ENCODE results near the gene SEC62. TPM values are rescaled to one million over a fixed set of nuclear protein-coding genes. Genes with fewer than 3 reads are reported as not detected.

The SEC62 gene, protein sequence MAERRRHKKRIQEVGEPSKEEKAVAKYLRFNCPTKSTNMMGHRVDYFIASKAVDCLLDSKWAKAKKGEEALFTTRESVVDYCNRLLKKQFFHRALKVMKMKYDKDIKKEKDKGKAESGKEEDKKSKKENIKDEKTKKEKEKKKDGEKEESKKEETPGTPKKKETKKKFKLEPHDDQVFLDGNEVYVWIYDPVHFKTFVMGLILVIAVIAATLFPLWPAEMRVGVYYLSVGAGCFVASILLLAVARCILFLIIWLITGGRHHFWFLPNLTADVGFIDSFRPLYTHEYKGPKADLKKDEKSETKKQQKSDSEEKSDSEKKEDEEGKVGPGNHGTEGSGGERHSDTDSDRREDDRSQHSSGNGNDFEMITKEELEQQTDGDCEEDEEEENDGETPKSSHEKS
- total RNA-seq = 67.4 and 68.9 TPM in 2 replicates

DNA sequence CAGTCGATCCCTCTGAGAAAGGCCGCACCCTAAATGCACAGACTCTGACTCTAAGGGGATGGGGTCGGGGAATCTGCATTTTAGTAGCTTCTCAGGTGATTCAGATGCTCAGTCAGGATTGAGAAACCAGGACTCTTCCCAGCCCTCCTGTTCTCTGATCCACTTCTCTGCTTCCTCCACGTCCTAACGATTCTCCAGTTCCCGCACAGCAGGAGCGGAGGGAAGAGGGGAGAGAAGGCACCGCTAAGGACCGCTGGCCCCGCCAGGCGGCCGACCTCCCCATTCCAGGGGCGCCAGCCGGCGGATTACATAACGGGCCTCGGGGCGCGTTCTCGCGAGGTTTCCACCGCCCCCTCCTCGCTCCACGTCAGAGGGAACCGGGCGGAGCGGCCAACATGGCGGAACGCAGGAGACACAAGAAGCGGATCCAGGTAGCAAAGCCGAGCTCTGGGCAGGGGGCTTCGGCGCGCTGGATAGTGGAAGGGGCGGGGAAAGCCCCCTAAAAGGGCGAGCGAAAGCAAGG, at the start of gene SEC62:
Gene SEC62 (plus strand): TSS at position 380 of the 523 bp plus-strand sequence. CDS start 16 bp downstream, at position 396.
- intact Hi-C loops (cut with micrococcal nuclease) = loop anchor here (1.0 to 5.0 kb wide), 9 partner anchors 66 to 818 kb away; partner anchors contain the start of genes LRRC34, LRRIQ4, PHC3 and SKIL

DNA sequence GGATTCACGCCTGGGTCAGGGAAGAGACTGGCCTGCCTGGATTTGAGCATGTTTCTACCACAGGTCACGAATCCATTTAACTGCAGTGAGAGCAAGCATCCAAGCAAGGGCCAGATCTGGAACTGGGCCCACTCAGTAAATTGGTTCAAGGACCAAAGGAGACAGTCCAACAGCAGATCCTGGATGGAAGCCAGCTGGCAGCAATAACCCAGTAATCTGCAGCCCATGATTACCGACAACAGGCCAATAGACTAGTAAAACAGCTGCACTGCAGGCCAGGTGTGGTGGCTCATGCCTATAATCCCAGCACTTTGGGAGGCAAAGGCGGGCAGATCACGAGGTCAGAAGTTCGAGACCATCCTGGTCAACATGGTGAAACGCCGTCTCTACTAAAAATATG, 43.4 kb upstream of the SEC62 start:
- intact Hi-C loops (cut with micrococcal nuclease) = no loop called here

DNA sequence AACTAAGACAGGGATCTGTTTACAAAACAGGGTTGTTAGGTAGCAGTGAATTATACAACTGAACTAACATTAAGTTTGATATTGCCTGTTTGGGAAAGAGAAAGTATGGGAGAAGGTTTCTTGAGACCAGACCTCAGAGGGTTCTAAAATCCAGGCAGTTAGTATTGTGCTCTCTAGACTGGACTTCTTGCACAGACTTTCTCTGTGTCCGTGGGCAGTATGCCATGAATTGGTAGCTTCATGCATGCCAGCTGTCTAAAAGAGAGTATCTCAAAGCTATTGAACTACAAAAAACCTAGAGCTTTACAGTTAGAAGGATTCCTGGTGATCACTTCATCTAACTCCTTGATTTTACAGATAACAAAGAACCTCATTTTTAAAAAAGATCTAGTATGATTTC, 42.8 kb upstream of the SEC62 start:
- intact Hi-C loops (cut with micrococcal nuclease) = no loop called here

DNA sequence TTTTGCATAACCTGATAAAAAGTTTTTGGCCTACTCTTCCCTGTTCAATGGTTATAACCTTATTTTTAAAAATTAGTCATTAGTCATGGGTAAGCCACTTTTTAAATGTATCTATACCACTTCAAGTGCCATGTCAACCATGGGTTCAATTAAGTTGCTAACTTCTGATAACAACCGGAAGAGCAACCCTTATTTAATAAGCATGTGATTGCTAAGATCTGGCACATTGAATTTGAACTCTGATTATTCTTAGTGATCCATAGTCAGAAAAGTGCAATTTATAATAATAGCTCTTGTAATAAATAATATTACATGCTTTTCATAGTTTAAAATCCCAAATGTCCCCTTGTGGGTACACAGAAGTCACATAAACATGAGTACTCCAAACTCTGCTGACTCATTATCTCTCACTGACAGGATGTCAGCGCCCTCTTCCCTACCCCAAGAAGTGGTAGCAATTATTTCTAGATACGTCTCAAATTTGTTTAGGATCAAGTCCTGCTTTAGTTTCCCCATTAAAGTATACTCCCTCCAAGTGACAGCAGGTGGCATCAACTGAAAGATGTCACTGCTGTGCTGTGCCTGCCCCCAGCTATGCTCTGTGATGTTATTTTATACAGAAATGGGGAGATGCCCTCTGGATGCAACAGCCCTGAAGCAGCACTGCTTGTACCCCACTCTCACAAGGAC, 36.6 kb upstream of the SEC62 start:
- intact Hi-C loops (cut with micrococcal nuclease) = no loop called here

DNA sequence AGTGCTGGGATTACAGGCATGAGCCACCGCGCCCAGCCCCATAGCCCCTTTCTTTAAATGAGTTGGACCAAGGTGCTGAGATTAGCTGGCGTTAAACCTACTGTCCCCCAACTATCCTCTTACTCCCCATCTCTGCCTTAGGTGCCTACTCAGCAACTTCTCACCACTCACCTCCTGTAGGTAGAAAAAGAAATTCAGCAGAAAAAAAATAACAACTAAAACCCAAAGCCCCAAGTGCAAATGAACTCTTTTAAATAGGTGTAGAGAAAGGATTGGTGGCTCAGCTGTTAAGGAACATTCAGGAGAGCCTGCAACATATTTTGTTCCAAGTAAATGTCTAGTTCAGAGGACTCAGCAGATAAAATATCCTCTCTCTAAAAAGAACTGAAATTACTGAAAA, 35.8 kb upstream of the SEC62 start:
- intact Hi-C loops (cut with micrococcal nuclease) = no loop called here

DNA sequence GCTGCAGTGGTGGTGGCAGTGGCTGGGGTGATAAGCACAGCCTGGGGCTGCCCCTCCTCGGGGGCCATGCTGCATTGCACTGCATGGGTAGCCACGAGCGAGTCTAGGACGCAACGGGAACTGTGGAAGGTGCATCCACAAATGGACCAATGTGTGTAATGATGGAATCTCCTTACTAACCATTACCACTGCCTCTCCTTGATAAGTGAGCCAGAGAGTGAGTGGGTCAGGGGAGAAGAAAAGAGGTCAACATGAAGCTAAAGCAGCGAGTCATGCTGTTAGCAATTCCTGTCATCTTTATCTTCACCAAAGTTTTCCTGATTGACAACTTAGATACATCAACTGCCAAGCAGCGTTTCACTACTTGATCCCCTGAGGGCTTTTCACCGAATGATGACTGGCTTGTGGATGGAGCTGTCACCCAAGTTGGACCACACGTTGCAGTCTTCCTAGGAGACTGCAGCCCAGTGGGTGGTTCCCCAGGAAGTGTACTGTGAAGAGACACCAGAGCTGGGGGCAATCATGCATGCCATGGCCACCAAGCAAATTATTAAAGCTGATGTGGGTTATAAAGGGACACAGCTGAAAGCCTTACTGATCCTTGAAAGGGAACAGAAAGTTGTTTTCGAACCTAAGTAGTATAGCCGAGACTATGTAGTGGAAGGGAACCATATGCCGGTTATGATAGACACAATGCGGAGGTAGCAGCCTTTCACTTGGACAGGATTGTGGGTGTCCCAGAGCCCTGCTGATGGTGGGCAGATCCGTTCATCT, 34.7 kb upstream of the SEC62 start:
- intact Hi-C loops (cut with micrococcal nuclease) = no loop called here

DNA sequence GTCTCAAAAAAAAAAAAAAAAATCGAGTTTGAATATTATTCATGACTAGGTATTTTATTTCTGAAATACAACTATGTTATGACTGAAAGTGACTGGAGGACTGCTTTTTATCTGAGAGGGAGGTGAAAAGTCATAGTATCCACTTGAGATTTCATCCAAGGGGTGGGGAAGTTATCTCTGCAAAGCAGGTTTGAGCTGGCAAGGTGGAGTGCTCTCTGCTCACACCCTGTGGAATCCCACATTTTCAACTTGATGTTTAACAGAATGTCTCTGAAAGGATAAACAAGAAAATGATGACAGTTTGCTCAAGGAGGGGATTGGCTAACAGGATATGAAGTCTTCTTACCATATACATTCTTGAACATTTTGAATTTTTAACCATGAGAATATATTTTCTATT, 27.3 kb upstream of the SEC62 start:
- intact Hi-C loops (cut with micrococcal nuclease) = no loop called here

DNA sequence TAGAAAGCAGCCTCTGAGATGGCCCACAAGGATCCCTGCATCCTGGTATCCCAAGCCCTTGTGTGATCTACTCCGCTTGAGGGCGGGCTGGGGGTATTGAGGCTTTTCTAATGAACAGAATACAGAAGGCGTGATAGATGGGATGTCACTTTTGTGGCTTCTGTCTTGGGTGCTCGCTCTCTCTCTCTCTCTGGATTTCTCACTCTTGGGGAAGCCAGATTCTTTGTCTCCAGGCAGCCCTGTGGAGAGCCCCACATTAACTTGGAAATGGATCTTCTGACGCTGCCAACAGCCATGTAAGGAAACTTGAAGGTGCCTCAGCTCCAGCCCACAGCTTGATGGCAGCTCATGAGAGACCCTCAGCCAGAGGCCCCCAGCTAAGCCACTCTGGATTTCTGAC, 26.9 kb upstream of the SEC62 start:
- intact Hi-C loops (cut with micrococcal nuclease) = no loop called here

DNA sequence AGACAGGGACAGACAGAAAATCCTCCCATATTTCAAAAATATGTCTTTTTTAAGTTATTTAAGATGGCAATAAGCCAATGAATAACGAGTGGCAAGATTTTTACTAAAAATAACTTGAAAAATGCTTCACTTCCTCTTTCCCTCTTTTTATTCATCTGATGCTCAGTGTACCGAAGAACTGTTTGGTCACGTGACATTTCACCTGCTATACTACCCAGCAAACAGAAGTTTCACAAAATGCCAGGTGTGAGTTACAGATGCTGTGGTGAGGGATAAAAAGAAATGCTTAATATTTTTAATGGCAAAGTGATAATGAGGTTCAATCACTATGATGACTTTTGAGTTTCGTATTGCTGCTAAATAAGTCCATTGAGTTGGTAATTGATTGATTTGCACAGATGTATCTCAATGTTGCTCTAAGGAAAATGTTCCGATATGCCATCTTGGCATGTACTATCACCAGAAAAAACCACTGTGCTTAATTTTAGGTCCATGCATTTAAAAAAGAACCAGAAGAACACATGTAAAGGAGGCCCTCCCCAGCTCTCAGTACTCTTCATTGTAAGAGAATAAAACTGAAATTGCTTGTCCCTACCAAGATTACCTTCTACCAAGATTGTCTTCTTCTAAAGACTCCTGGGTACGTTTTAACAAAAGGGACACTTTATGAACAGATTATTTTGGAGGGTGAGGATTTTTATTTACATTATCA, 26.0 kb upstream of the SEC62 start:
- intact Hi-C loops (cut with micrococcal nuclease) = no loop called here

DNA sequence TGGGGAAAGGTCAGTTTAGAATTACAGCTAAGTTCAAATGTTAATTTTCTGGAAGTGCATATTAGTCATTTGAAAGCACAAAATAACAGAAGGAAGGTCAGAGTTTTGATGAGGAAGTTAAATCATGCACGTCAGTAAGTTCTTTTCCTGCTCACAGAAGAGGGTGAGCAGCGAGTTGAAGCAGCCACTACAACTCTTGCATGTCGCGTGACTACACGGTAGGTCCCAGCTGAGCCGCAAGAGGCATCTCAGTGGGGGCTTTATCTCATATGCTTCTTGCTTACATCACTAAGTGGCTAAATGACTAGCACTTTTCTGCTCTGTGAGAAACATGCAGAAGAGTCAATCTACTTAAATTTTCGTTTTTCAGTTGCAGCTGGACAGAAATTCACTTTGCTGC, 21.3 kb upstream of the SEC62 start:
- intact Hi-C loops (cut with micrococcal nuclease) = loop anchor here (1.0 kb wide), 1 partner anchor 22 kb away; no protein-coding TSS in a partner anchor

DNA sequence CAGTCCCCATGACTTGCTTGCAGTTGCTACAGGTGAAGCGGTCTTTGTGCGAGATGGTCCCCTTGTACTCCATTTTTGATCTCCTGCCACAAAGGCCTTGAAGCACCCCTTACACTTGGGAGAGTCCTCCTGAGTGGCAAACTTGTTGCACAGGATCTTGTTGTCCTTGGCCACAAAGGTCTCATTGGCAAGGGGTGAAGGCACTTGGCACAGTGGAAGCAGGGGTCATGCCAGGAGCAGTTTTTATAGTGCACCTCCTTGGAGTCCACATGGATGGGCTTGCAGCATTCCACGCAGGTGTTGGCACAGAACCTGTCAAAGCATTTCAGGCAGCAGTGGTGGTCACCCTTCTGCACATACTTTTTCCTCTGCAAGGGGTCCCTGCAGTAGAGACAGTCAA, 20.3 kb upstream of the SEC62 start:
- intact Hi-C loops (cut with micrococcal nuclease) = no loop called here

DNA sequence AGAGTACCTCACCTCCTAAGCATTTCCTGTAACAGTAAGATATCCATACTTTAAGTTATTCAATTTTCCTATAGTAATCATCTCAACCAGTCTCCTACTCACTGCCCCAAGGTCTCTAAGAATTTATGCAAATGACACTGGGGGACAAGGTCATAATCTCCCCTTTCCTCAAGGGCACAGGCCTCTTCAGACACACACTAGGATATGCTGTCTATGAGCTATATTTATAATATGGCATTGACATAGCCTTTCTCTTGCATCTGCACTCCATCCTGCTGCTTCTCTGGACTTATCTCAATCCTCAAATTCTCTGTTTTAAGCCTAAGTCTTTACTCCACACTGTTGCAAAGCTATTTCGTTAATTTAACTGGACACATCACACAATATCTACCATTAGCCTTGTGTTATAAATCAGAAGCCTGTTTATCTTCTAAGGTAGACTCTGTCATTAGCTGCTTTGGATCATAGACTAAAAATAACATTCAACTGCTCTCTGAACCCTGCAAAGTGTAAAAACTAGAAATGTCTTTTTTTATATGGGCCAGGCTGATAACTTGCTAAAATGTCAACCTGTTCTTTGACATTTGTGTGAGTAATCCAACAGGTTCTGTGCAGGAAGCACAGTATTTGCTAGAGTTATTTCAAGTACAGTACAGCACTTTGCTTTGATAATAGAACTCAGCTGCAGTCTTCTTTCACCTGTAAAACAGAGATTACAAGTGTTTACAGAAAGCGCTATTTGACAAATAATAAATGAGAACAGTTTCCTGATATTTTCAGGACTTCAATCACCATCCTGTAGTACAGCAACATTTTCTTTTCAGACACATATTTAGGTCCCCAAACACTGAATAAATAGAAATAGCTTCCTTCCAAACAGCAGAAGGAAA, 17.8 kb upstream of the SEC62 start:
- intact Hi-C loops (cut with micrococcal nuclease) = no loop called here

DNA sequence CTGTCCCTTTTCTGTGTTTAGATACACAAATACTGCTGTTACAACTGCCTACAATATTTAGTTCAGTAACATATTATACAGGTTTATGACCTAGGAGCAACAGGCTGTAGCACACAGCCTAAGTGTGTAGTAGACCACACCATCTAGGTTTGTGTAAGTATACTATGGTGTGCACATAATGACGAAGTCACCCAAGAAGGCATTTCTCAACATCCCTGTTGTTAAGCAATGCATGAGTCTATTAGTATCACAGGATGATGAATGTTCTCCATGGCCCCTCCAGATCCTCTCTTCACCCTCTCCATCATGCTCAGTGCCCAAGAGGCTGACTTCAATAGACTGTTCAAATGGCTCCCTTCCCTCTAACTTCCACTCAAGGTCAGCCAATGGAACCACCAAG, 14.6 kb upstream of the SEC62 start:
- intact Hi-C loops (cut with micrococcal nuclease) = no loop called here

DNA sequence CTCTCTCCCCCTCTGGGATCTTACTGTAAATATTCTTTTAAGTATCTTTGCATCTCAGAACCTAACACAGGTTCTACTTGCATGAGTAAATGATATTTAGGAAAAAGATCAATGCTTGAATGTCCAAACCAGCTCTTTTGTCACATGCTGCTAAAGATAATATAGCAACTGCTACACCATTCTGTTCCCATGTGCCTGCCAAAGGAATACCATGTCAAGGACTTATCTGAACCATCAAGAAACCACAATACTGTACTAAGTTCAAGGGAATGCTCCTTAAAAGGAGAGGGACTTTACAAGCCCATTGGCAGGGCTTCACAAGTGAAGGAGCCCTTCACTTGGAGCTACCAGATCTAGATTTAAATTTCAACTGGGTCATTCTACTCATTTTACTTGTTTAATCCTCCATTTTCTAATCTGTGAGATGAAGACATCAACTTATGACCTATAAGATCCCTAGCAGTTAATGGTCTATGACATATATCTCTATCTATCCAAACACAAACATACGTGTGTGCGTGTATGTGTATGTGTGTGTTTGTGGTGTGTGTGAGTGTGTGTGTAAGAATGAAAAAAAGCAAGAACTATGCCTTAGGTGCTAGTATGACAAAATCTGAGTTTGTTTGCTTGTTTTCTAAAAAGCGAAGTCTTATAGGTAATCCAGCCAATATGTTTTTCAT, 13.0 kb upstream of the SEC62 start:
- intact Hi-C loops (cut with micrococcal nuclease) = no loop called here

DNA sequence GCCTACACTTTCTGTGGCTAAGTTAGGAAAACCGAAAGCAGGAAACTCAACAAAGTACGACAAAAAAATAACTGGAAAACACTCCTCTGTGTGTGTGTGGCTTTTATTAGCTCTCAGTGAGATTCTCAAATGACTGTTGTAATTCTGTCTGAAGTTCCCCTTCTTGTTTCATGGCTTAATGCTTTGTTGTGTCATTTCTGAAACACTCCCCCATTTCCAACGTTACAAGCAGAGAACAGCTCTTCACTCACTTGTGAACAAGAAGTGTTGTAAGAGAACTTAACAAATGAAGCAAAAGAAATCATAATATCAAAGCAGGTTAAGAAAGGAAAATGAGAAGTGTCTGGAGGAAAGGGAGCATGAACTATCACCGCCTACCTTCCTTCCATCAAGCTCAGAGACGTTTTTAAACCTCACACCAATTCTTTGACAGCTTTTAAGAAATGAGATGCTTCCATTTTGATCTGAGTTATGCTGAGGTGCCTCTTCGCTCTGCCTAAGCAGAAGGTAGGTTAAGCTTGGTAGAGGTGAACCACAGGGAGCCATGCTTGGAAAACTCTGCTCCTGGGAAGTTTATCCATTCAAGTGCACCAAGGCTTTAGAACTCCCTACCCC, 12.4 kb upstream of the SEC62 start:
- intact Hi-C loops (cut with micrococcal nuclease) = no loop called here

DNA sequence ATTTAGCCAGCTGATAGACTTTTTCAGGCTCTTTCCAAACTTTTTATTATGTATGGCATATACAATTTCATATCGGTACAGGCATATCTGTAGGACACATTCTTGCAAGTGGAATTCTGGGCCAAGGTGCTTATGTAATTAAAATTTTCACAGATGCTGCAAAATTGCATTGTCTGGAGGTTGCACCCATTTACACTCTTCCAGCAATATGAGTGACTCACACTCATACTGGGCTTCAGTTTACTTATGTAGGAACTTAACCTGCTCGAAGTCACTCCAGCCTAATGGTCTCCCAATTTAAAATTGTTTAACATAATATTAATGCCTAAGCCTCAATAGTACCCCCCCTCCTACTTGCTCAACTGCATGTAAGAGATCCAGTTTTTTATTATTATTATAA, 11.2 kb upstream of the SEC62 start:
- intact Hi-C loops (cut with micrococcal nuclease) = no loop called here

DNA sequence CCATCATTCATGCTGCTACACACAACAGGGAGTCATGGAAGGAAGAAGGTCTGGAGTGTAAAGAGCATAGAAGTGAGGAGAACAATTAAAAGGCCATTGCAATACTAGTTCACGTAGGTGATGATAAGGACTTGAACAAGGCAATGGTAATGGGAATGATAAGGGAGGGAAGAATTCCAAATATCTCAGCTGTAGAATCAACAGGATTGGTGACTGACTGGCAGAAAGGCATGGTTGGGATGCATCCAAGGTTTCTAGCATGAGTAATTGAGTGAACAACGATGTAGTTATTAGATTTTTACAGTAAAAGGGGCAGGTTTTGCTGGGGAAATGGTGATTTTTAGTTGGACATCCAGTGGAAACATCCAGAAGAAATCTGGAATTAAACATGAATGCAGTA, 2.4 kb upstream of the SEC62 start:
- intact Hi-C loops (cut with micrococcal nuclease) = no loop called here

DNA sequence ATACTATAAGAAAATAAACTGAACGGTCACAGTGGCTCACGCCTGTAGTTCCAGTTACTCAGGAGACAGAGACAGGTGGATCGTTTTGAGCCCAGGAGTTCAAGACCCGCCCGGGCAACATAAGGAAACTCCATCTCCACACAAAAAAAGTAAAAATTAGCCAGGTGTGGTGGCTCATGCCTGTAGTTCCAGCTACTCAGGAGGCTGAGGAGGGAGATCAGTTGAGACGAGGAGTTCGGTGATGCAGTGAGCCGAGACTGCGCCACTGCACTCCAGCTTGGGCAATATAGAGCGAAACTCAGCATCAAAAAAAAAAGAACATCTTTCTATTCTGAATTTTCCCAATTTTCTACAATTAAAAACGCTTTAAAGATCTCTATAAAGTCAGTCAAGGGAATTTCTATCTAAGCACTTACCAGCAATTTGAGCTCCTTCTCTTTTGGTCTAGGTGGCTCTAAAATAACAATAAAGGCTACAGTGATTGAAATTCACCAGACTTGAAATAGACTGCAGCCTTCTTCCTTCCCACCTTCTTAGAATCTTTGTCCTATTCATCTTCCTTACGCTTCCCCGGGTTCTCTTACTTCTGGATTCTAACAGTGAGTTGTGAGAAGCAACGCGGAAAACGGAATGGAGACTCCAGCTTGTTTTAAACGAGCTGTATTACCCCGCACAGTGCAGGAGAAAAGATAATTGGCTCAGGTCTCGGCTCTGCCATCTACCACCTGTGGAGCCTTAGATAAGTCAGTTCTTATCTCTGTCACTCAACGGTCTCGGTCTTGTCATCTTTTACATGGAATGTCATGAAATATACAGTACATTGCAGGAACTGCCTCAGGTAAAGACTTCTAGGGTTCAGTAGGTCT, 812 bp upstream of the SEC62 start:
- intact Hi-C loops (cut with micrococcal nuclease) = loop anchor here (1.0 to 5.0 kb wide), 9 partner anchors 67 to 817 kb away; partner anchors contain the start of genes LRRC34, LRRIQ4, PHC3 and SKIL
